ENCODE results near the gene CLMN.
"Not testable (repeated sequence)": the region's sequence is repeated elsewhere in the genome, so short reads cannot be mapped to it uniquely, and the experiment has no call there.

Gene CLMN

DNA sequence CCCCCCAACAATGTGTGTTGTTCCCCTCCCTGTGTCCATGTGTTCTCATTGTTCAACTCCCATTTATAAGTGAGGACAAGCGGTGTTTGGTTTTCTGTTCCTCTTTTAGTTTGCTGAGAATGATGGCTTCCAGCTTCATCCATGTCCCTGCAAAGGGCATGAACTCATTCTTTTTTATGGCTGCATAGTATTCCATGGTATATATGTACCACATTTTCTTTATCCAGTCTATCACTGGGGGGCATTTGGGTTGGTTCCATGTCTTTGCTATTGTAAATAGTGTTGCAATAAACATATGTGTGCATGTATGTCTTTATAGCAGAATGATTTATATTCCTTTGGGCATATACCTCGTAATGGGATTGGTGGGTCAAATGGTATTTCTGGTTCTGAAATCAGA, 118.0 kb downstream of the CLMN start:
- H3K4me3 ChIP-seq (ENCODE audit: low read depth, low read length) = not testable (repeated sequence)

DNA sequence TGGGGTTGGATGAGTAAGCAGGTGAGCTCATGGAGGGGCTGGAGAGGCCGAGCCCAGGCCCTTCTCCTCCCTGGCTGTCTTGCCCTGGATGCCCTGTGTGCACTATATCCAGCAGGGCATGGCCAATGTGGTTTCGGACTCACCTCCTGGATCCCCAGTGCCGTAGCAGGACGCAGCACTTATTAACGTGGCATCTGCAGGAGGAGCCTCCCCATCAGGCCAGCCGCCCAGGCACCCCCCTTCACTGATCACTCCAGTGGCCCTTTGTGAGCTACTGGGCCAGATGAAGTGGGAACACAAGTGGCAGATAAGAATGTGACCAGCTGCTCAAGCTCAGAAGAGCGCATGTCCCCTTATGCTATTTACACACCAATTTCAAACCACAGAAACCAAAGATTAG, 119.3 kb downstream of the CLMN start:
- Histone ChIP-seq H3K4me3 (ENCODE audit: low read depth, low read length) (no peak overlapping the region), H3K36me3 (ENCODE audit: insufficient read depth, low read length) (peaks cover 10% of the 10 kb centered on the region; the same call in 1 of the 2 replicates), H3K79me2 (ENCODE audit: control insufficient read depth, insufficient read depth, low read length, unreplicated experiment) (no peaks in the 10 kb centered on the region), H3K4me1 (ENCODE audit: control insufficient read depth, insufficient read depth, low read length, unreplicated experiment) (no peaks in the 10 kb centered on the region), H2AFZ (ENCODE audit: low read length, unreplicated experiment) (no peak overlapping the region), H3K27ac (ENCODE audit: low read depth, low read length) (no peak overlapping the region), H3K27me3 (ENCODE audit: insufficient read depth, low read length) (no peaks in the 10 kb centered on the region)

More for the DNA sequence above, 118.0 kb downstream of the CLMN start:
- not testable (repeated sequence) for H3K4me1 ChIP-seq (ENCODE audit: control insufficient read depth, insufficient read depth, low read length, unreplicated experiment); H3K27me3 ChIP-seq (ENCODE audit: insufficient read depth, low read length); H2AFZ ChIP-seq (ENCODE audit: low read length, unreplicated experiment); H3K79me2 ChIP-seq (ENCODE audit: control insufficient read depth, insufficient read depth, low read length, unreplicated experiment); H3K27ac ChIP-seq (ENCODE audit: low read depth, low read length)
- H3K36me3 ChIP-seq (ENCODE audit: insufficient read depth, low read length) = peaks cover 14% of the 10 kb centered on the region; the same call in 1 of the 2 replicates

DNA sequence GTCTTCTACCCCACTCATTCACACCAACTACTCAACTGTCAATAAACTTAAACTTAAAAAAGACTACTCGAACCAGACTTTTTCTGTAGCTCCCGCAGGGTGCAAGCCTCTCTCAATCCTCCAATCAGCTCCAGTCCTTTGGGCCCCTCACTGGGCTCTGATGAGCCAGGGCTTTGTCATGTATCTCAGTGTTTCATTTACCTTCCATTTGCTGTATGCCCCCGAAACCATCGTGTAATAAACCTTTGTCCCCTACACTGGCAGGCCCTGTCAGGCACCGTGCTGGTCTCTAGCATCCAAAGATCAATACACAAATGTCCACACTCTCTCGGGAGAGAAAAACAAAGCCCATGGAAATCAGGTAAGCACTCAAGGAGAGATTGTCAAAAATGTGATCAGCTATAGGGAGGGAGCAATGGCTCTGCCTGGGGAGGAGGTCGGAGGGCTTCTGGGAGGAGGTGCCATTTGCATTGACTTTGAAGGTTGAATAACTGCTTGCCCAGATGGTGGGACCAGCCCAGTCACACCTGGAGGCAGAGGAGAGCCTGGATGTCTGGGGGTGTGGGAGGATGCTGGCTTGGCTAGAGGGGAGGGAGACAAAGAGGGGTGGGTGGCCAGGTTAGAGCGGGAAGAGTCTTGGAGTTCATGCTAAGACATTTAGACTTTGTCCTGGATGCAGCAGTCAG, 120.3 kb downstream of the CLMN start:
- H3K27ac ChIP-seq (ENCODE audit: low read depth, low read length) = no peak overlapping the region

DNA sequence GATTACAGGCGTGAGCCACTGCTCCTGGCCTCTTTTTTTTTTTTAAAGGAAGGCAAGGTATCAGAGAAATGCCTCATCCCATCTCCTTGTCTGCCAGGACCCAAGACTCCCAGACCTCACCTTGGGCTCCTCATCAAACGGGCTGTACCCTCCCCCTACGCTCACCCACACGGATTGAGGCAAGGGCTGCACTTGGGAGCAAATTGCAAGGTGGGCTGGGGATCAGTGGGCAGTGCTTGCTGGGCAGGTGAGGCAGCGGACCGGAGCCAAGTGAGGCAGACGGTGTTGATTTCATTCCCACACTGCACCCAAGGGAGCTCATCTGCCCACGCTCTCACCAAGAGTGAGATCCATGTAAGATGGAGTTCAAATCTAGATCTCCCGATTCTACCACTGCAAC, 121.4 kb downstream of the CLMN start:
- Histone ChIP-seq H3K27me3 (ENCODE audit: insufficient read depth, low read length) (no peaks in the 10 kb centered on the region), H3K27ac (ENCODE audit: low read depth, low read length) (no peak overlapping the region), H3K4me1 (ENCODE audit: control insufficient read depth, insufficient read depth, low read length, unreplicated experiment) (no peaks in the 10 kb centered on the region), H3K36me3 (ENCODE audit: insufficient read depth, low read length) (no peaks in the 10 kb centered on the region; the same call in 1 of the 2 replicates), H2AFZ (ENCODE audit: low read length, unreplicated experiment) (no peak overlapping the region), H3K79me2 (ENCODE audit: control insufficient read depth, insufficient read depth, low read length, unreplicated experiment) (no peaks in the 10 kb centered on the region), H3K4me3 (ENCODE audit: low read depth, low read length) (no peak overlapping the region)

More for the DNA sequence above, 120.3 kb downstream of the CLMN start:
- H3K36me3 ChIP-seq (ENCODE audit: insufficient read depth, low read length) = peaks cover 6% of the 10 kb centered on the region; the same call in 1 of the 2 replicates
- no peak overlapping the region for H3K4me3 ChIP-seq (ENCODE audit: low read depth, low read length)
- no peak overlapping the region for H2AFZ ChIP-seq (ENCODE audit: low read length, unreplicated experiment)
- no peaks in the 10 kb centered on the region for H3K27me3 ChIP-seq (ENCODE audit: insufficient read depth, low read length)
- no peaks in the 10 kb centered on the region for H3K4me1 ChIP-seq (ENCODE audit: control insufficient read depth, insufficient read depth, low read length, unreplicated experiment)
- H3K79me2 ChIP-seq (ENCODE audit: control insufficient read depth, insufficient read depth, low read length, unreplicated experiment) = no peaks in the 10 kb centered on the region

DNA sequence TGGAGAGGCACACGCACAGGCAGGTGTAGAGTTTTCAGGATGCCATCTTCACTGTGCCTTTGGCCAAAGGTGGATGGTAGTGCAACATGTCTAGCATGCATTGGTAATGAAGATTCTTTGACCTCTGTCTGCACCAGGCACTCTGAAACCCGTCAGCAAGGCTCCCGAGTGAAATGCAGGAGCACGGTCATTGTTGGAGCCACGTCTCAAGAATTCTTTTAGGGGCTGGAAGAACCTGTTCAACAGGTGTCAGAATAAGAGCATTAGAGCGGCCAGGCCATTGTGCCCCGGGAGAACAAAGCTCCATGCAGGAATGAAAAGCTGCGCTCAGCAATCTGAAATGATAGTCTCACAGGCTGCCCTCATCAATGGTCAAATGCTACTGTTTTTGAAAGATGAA, 122.2 kb downstream of the CLMN start:
- no peak overlapping the region for H3K4me3 ChIP-seq (ENCODE audit: low read depth, low read length)
- H3K27me3 ChIP-seq (ENCODE audit: insufficient read depth, low read length) = no peaks in the 10 kb centered on the region
- no peak overlapping the region for H2AFZ ChIP-seq (ENCODE audit: low read length, unreplicated experiment)
- no peaks in the 10 kb centered on the region for H3K79me2 ChIP-seq (ENCODE audit: control insufficient read depth, insufficient read depth, low read length, unreplicated experiment)
- H3K4me1 ChIP-seq (ENCODE audit: control insufficient read depth, insufficient read depth, low read length, unreplicated experiment) = no peaks in the 10 kb centered on the region
- H3K36me3 ChIP-seq (ENCODE audit: insufficient read depth, low read length) = no peaks in the 10 kb centered on the region; the same call in 1 of the 2 replicates
- no peak overlapping the region for H3K27ac ChIP-seq (ENCODE audit: low read depth, low read length)

DNA sequence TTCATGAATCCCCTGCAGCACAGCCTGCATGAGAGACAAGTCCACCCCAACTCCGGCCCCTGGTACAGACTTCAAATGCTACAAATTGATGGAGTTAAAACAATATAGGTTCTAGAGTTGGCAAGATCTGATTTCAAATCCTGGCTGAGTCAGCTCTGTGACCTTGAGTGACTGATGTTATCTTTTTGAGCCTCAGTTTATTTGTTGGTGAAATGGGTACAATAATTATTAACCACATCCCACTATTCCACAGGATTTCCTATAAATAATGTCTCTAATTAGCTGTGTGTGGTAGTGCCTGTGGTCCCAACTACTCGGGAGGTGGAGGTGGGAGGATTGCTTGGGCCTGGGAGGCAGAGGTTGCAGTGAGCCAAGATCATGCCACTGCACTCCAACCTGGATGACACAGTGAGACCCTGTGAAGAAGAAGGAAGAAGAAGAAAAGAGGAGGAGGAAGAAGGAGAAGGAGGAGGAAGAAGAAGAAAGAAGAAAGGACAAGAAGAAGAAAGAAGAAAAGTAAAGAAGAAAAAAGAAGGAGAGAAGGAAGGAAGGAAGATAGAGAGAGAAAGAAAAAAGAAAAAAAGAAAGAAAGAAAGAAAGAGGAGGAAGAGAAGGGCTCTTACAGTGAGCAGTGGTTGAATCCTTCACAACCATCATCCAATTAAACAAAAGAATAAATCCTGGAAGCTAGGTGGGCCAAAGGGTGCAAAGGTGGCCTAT, 122.7 kb downstream of the CLMN start:
- Histone ChIP-seq H3K4me1 (ENCODE audit: control insufficient read depth, insufficient read depth, low read length, unreplicated experiment) (no peaks in the 10 kb centered on the region), H3K36me3 (ENCODE audit: insufficient read depth, low read length) (no peaks in the 10 kb centered on the region), H3K79me2 (ENCODE audit: control insufficient read depth, insufficient read depth, low read length, unreplicated experiment) (no peaks in the 10 kb centered on the region), H2AFZ (ENCODE audit: low read length, unreplicated experiment) (no peak overlapping the region), H3K27me3 (ENCODE audit: insufficient read depth, low read length) (no peaks in the 10 kb centered on the region), H3K27ac (ENCODE audit: low read depth, low read length) (no peak overlapping the region), H3K4me3 (ENCODE audit: low read depth, low read length) (no peak overlapping the region)

DNA sequence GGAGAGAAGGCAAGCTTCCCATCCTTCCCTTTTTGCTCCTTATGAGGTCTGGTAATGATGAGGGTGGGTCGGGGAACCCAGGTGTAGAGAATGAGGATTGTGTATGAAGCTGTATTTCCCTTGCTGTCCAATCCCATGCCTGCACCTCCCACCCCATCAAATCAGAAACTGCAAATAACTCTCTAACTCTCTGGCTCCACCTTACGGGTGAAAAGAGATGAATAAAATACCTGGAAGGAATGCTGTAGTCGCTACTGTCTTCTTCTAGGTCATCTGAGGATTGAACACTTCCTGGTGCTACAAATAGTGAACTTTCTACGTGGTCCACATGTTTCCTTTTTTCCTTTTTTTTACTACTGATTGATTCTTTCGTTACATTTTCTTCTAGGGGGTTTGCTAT, 123.4 kb downstream of the CLMN start:
- Histone ChIP-seq H3K27ac (ENCODE audit: low read depth, low read length) (no peak overlapping the region), H3K79me2 (ENCODE audit: control insufficient read depth, insufficient read depth, low read length, unreplicated experiment) (no peaks in the 10 kb centered on the region), H3K4me1 (ENCODE audit: control insufficient read depth, insufficient read depth, low read length, unreplicated experiment) (no peaks in the 10 kb centered on the region), H3K36me3 (ENCODE audit: insufficient read depth, low read length) (no peaks in the 10 kb centered on the region), H3K4me3 (ENCODE audit: low read depth, low read length) (no peak overlapping the region), H2AFZ (ENCODE audit: low read length, unreplicated experiment) (no peak overlapping the region), H3K27me3 (ENCODE audit: insufficient read depth, low read length) (no peaks in the 10 kb centered on the region)

DNA sequence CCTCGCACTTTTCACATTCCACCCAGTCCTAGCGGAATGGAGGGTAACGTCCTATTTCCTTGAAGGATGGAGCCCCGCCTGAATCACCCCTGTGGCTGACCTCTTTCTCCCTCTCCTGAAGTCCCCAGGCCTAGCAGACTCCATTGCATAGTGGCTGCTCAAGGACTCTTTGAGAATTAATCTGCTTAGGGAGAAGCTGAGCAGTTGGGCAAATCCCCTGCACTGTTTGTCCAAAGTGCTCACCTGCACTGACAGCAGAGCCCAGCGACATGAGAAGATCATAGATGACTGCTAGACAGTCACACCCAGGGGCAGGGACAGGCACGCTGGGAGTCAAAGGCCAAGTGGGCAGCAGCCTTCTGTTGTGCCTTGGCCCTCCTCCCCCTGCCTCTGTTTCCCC, 124.7 kb downstream of the CLMN start:
- H3K27ac ChIP-seq (ENCODE audit: low read depth, low read length) = no peak overlapping the region
- H3K4me1 ChIP-seq (ENCODE audit: control insufficient read depth, insufficient read depth, low read length, unreplicated experiment) = no peaks in the 10 kb centered on the region
- H3K79me2 ChIP-seq (ENCODE audit: control insufficient read depth, insufficient read depth, low read length, unreplicated experiment) = no peaks in the 10 kb centered on the region
- no peaks in the 10 kb centered on the region for H3K27me3 ChIP-seq (ENCODE audit: insufficient read depth, low read length)
- no peak overlapping the region for H2AFZ ChIP-seq (ENCODE audit: low read length, unreplicated experiment)
- H3K4me3 ChIP-seq (ENCODE audit: low read depth, low read length) = no peak overlapping the region
- no peaks in the 10 kb centered on the region for H3K36me3 ChIP-seq (ENCODE audit: insufficient read depth, low read length)

DNA sequence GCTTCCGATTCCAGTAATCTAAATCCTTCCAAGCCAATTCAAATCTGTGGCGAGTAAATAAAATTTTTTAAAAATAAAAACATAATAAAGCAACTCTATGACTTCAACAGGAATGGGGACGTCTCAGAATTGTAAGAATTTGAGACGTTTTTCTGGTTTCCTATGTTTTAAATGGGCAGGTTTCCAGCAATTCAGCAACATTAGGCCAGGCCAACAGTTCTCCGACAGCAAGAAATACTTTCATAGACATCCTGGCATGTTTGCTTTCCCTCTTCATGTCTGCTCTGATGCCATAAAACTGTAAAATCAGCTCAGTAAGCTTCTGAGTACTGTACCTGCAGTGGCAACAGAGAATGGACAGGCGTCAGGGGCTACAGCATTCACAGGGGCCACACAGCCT, 126.6 kb downstream of the CLMN start:
- no peaks in the 10 kb centered on the region for H3K4me1 ChIP-seq (ENCODE audit: control insufficient read depth, insufficient read depth, low read length, unreplicated experiment)
- H3K27me3 ChIP-seq (ENCODE audit: insufficient read depth, low read length) = no peaks in the 10 kb centered on the region
- no peaks in the 10 kb centered on the region; the same call in 1 of the 2 replicates for H3K36me3 ChIP-seq (ENCODE audit: insufficient read depth, low read length)
- no peak overlapping the region for H3K27ac ChIP-seq (ENCODE audit: low read depth, low read length)
- H3K4me3 ChIP-seq (ENCODE audit: low read depth, low read length) = no peak overlapping the region
- H3K79me2 ChIP-seq (ENCODE audit: control insufficient read depth, insufficient read depth, low read length, unreplicated experiment) = no peaks in the 10 kb centered on the region
- H2AFZ ChIP-seq (ENCODE audit: low read length, unreplicated experiment) = no peak overlapping the region

DNA sequence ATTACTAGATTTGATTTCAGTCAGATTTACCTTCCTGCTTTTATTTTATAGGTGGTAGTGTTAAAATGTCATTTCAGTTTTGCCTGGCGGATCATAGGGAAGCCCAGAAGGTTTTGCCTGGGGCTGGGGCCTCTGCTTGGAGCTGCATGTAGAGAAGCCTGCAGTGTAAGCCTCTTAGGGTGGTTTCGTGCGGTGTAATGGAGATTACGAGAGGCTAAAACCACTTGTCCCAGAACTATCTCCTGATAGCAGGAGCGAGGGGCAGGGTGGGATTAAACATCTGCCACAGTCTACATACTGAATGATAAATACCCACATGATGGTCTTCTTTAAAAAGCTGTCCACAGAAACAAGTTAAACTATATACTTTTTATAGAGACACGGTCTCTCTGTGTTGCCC, 127.4 kb downstream of the CLMN start:
- H3K27me3 ChIP-seq (ENCODE audit: insufficient read depth, low read length) = no peaks in the 10 kb centered on the region
- no peaks in the 10 kb centered on the region for H3K79me2 ChIP-seq (ENCODE audit: control insufficient read depth, insufficient read depth, low read length, unreplicated experiment)
- H2AFZ ChIP-seq (ENCODE audit: low read length, unreplicated experiment) = no peak overlapping the region
- no peaks in the 10 kb centered on the region; the same call in 1 of the 2 replicates for H3K36me3 ChIP-seq (ENCODE audit: insufficient read depth, low read length)
- H3K4me1 ChIP-seq (ENCODE audit: control insufficient read depth, insufficient read depth, low read length, unreplicated experiment) = no peaks in the 10 kb centered on the region
- no peak overlapping the region for H3K27ac ChIP-seq (ENCODE audit: low read depth, low read length)
- H3K4me3 ChIP-seq (ENCODE audit: low read depth, low read length) = no peak overlapping the region
